MM.1S (cell line): ENCODE data around the gene LEUTX.
"Not testable (repeated sequence)": the region's sequence is repeated elsewhere in the genome, so short reads cannot be mapped to it uniquely, and the experiment has no call there.

Source experiments
- DNase-seq: peaks from one replicate; pipeline ENCODE4 v3.0.0-alpha.2; 2015
- H2AFZ ChIP-seq: fragments of 300-600 bp; sonication (generic); 2 replicates; pipeline ENCODE4 v1.6.0; 2016; ENCODE audit warnings: antibody characterized with exemption, low read length
- H3F3A ChIP-seq: fragments of 300-600 bp; sonication (generic); 2 replicates; pipeline ENCODE4 v1.6.1; 2016; ENCODE audit warnings: mild to moderate bottlenecking, antibody characterized with exemption, low read length, moderate library complexity, mixed read lengths; ENCODE audit not compliant: insufficient read depth
- H3K27ac ChIP-seq: fragments of 300-600 bp; sonication (generic); 2 replicates; pipeline ENCODE4 v1.5.1; 2016; ENCODE audit warnings: mild to moderate bottlenecking, low read length
- H3K27me3 ChIP-seq: fragments of 300-600 bp; sonication (generic); replicated peaks from 2 replicates; pipeline ENCODE4 v1.6.0; 2016; ENCODE audit warnings: low read length; ENCODE audit not compliant: insufficient read depth
- H3K36me3 ChIP-seq: fragments of 300-600 bp; sonication (generic); replicated peaks from 2 replicates; pipeline ENCODE4 v1.6.1; 2016; ENCODE audit warnings: mild to moderate bottlenecking, low read length, mixed read lengths; ENCODE audit not compliant: insufficient read depth
- H3K4me1 ChIP-seq: fragments of 300-600 bp; sonication (generic); 2 replicates; pipeline ENCODE4 v1.6.1; 2016; ENCODE audit warnings: low read length, mixed read lengths
- H3K4me2 ChIP-seq: fragments of 300-600 bp; sonication (generic); 2 replicates; pipeline ENCODE4 v1.6.0; 2016; ENCODE audit warnings: low read depth, low read length
- H3K4me3 ChIP-seq: fragments of 300-600 bp; sonication (generic); 2 replicates; pipeline ENCODE4 v1.5.1; 2016; ENCODE audit warnings: low read length, mixed read lengths
- H3K79me2 ChIP-seq: fragments of 300-600 bp; sonication (generic); 2 replicates; pipeline ENCODE4 v1.6.1; 2016; ENCODE audit warnings: mixed run types, low read length, mixed read lengths
- H3K9ac ChIP-seq: fragments of 300-600 bp; sonication (generic); 2 replicates; pipeline ENCODE4 v1.6.1; 2016; ENCODE audit warnings: low read length, mixed read lengths
- H3K9me2 ChIP-seq: fragments of 300-600 bp; sonication (generic); replicated peaks from 2 replicates; pipeline ENCODE4 v1.6.1; 2016; ENCODE audit warnings: mild to moderate bottlenecking, low read length, mixed read lengths; ENCODE audit not compliant: insufficient read depth
- H3K9me3 ChIP-seq: fragments of 300-600 bp; sonication (generic); replicated peaks from 2 replicates; pipeline ENCODE4 v1.6.1; 2016; ENCODE audit warnings: mild to moderate bottlenecking, low read length, mixed read lengths; ENCODE audit not compliant: insufficient read depth
- H4K20me1 ChIP-seq: fragments of 300-600 bp; sonication (generic); 2 replicates; pipeline ENCODE4 v1.6.1; 2016; ENCODE audit warnings: mild to moderate bottlenecking, low read length, moderate library complexity, mixed read lengths; ENCODE audit not compliant: insufficient read depth
- CTCF ChIP-seq: fragments of 300-600 bp; sonication (generic); IDR thresholded peaks from 2 replicates; pipeline ENCODE4 v1.5.1; 2016; ENCODE audit warnings: antibody characterized with exemption, low read length, mixed read lengths
- EZH2 ChIP-seq: fragments of 300-600 bp; sonication (generic); optimal IDR thresholded peaks from 2 replicates; pipeline ENCODE3; 2017; ENCODE audit warnings: low read depth, mild to moderate bottlenecking, antibody characterized with exemption, low read length, mixed read lengths
- EZH2phosphoT487 ChIP-seq: fragments of 300-600 bp; sonication (generic); IDR thresholded peaks from 2 replicates; pipeline ENCODE4 v1.6.1; 2018; ENCODE audit warnings: antibody characterized with exemption, low read length

The LEUTX gene

GRCh38 chr19:39754544-39754943 lies 24.1 kb upstream of the LEUTX start:
- Histone ChIP-seq H3K9me3 (no peaks in the 10 kb centered on the region), H3F3A (peaks cover 4% of the 10 kb centered on the region; the same call in 1 of the 2 replicates), H3K4me1 (peaks cover 21% of the 10 kb centered on the region), H3K27me3 (no peaks in the 10 kb centered on the region), H3K79me2 (no peaks in the 10 kb centered on the region), H3K36me3 (no peaks in the 10 kb centered on the region), H3K9ac (no peak overlapping the region), H3K9me2 (no peaks in the 10 kb centered on the region), H3K4me3 (no peak overlapping the region), H3K27ac (no peak overlapping the region), H2AFZ (no peak overlapping the region), H4K20me1 (no peaks in the 10 kb centered on the region), H3K4me2 (no peak overlapping the region)
- TF ChIP-seq EZH2phosphoT487 (no peak), EZH2 (no peak), CTCF (no peak)
- no peak for DNase-seq

GRCh38 chr19:39754971-39755370 lies 23.7 kb upstream of the LEUTX start:
- no peak overlapping the region for H3K9ac ChIP-seq
- H3K4me3 ChIP-seq = no peak overlapping the region
- H3K9me2 ChIP-seq = no peaks in the 10 kb centered on the region
- H3K9me3 ChIP-seq = no peaks in the 10 kb centered on the region
- H3K4me2 ChIP-seq = no peak overlapping the region
- no peak overlapping the region for H3K27ac ChIP-seq
- TF ChIP-seq EZH2phosphoT487 = no peak
- TF ChIP-seq EZH2 = no peak
- no peak for TF ChIP-seq CTCF
- H3F3A ChIP-seq = peaks cover 8% of the 10 kb centered on the region
- H3K27me3 ChIP-seq = no peaks in the 10 kb centered on the region
- H3K79me2 ChIP-seq = no peaks in the 10 kb centered on the region
- H4K20me1 ChIP-seq = no peaks in the 10 kb centered on the region
- H3K4me1 ChIP-seq = peaks cover 24% of the 10 kb centered on the region
- no peak for DNase-seq
- no peaks in the 10 kb centered on the region for H3K36me3 ChIP-seq
- H2AFZ ChIP-seq = no peak overlapping the region

- TF ChIP-seq EZH2 (no peak), EZH2phosphoT487 (no peak)
Observed at GRCh38 chr19:39759457-39760184, 19.0 kb upstream of the LEUTX start.

GRCh38 chr19:39761851-39762250 lies 16.8 kb upstream of the LEUTX start:
- not testable (repeated sequence) for H3K9me2 ChIP-seq, H3K4me2 ChIP-seq, H3K36me3 ChIP-seq, H3K27me3 ChIP-seq, H4K20me1 ChIP-seq, H3K27ac ChIP-seq, H3K4me3 ChIP-seq, H2AFZ ChIP-seq, DNase-seq, H3K79me2 ChIP-seq, H3K9ac ChIP-seq, H3K9me3 ChIP-seq
- H3K4me1 ChIP-seq = peaks cover 38% of the 10 kb centered on the region
- peaks cover 13% of the 10 kb centered on the region for H3F3A ChIP-seq

More at GRCh38 chr19:39759457-39760184, 19.0 kb upstream of the LEUTX start:
- no peaks in the 10 kb centered on the region for H3K79me2 ChIP-seq
- peak; percentile 89 for DNase-seq
- H3K9me3 ChIP-seq = no peaks in the 10 kb centered on the region
- H3K27ac ChIP-seq = peak overlapping the region; percentile 82
- H3K4me2 ChIP-seq = peak overlapping the region; percentile 47
- H3K9ac ChIP-seq = peak overlapping the region; percentile 51
- H4K20me1 ChIP-seq = no peaks in the 10 kb centered on the region
- no peaks in the 10 kb centered on the region for H3K27me3 ChIP-seq
- H3K4me3 ChIP-seq = peak overlapping the region; percentile 6; the same call in 1 of the 2 replicates
- H3K9me2 ChIP-seq = no peaks in the 10 kb centered on the region
- peak overlapping the region; percentile 24; the same call in 1 of the 2 replicates for H2AFZ ChIP-seq
- H3K4me1 ChIP-seq = peaks cover 35% of the 10 kb centered on the region
- H3F3A ChIP-seq = peaks cover 13% of the 10 kb centered on the region
- no peaks in the 10 kb centered on the region for H3K36me3 ChIP-seq
